Activated naive CD8-positive, alpha-beta T cell treated with anti-CD3 and anti-CD28 coated beads, Interleukin-2, amount 50 U/mL, for 16 hours (primary cell): ENCODE results near the gene SLIT1.

ENCODE experiments used
- DNase-seq: peaks from one replicate; pipeline ENCODE4 v3.0.0-alpha.2; 2020; ENCODE audit warnings: low read depth, low spot score

SLIT1 gene

DNA sequence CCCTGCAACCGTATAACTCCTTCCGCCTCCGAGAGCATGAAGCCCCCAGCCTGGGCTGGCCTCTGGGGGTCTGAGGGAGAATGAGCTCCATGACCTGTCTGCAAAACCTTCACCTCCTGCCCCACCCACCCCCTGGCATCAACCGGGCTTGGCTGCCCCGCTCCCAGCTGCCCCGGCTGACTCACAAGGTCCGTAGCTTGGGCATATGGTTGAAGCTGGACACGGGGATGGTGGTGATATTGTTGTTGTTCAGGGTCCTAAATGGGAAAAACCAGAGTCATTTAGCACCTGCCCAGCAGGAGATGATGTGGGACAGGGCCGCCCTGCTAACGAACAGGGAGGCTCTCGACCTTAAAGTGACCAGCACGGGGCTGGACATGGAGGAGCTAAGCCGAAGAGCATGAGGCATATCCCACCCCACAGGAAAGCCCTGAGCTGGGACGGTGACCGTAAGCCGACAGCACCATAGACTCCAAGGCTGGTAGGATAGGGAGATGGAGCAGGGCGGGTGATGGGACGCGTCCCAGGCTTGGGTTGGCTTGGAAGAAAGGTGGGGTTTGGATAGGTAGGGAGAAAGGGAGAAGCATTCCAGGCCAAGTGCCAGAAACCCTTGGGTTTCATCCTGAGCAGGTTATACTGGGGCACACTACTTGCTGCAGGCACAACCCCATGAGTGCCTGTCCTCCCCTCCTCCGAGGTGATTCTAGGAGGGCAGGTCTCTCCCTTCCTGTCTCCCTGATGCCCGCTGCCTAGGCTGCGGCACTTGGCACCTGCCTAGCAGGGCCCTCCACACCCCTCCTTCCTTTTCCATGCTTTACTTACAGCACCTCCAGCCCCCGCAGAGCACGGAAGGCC, 121.5 kb downstream of the SLIT1 start:
- DNase-seq: no peak

DNA sequence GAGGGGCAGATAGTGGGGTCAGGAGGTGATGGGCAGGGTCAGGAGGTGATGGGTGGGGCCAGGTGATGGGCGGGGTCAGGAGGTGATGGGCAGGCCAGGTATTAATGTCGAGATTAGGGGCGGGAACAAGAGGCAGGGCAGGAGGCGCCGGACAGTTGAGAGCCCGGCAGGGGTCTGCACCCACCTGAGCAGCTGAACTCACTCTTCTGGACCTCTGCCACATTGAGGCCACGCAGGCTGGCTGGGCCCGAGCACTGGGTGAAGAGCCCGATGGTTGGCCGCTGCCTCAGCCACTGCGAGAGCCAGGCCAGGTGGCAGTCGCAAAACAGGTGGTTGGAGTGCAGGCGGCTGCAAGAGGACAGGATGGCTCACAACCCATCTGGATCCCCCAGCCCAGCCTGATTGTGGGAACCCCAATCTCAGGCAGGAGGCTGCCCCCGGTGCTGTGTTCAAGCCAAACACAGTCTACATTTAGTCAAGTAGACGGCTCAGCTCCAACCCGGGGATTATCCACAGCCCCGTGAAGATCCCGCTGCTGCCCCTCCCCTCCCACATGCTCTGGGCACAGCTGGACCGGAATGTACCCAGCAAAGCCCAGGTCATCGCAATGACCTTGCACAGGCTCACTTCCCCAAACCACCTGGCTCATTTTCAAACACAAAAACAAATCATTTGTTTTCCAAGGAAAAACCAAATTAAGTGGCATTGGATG, 122.3 kb downstream of the SLIT1 start:
- no peak for DNase-seq

DNA sequence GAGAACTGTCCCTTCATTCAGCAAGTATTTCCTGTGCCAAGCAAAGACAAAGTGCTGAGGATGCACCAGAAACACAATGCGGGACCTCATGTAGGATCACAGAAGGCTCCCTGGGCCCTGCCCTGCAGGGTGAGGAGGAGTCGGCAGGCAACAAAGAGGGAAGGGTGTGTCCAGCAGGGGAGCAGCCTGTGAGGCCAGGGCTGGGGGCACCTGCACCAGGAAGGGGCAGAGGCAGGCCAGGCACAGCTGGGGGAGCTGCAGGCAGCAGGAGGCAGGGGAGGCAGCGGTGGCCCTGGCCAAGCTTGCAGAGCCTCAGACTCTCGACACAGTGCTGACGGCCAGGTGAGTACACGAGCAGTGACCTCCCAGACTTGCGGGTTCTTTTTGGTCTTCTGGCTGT, 123.3 kb downstream of the SLIT1 start:
- DNase-seq: no peak

DNA sequence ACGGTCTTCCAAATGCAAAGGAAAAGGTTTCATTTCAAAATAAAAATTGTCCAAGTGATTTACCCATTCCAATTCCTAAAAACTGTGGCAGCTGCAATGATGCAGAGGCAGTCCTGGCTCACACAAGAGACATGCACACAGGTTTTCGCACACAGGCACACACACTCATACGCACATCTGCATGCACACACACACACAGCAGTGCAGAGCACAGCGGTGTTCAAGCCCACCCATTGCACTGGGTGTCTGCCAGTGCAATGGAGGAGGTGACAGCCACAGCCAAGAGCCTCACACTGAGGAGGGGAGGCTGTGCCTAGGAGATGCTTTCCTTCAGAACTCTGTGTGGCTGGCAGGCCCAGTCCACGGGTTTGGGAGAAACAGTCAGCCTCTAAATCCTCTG, 123.7 kb downstream of the SLIT1 start:
- DNase-seq: no peak

DNA sequence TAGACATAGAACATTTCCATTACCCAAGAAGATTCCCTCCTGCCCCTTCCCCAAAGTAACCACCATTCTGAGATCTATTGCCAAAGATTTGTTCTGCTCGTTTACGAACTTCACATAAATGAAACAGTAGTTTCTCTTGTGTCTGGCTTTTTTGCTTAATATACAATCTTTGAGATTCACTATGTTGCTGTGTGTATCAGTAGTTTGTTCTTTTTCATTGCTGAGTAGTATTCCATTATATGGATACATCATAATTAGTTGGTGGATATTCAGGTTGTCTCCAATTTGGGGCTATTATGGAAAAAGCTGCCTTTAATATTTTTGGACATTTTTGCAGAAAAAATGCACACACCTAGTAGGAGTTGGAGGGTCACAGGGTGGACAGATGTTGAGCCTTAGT, 124.3 kb downstream of the SLIT1 start:
- no peak for DNase-seq

DNA sequence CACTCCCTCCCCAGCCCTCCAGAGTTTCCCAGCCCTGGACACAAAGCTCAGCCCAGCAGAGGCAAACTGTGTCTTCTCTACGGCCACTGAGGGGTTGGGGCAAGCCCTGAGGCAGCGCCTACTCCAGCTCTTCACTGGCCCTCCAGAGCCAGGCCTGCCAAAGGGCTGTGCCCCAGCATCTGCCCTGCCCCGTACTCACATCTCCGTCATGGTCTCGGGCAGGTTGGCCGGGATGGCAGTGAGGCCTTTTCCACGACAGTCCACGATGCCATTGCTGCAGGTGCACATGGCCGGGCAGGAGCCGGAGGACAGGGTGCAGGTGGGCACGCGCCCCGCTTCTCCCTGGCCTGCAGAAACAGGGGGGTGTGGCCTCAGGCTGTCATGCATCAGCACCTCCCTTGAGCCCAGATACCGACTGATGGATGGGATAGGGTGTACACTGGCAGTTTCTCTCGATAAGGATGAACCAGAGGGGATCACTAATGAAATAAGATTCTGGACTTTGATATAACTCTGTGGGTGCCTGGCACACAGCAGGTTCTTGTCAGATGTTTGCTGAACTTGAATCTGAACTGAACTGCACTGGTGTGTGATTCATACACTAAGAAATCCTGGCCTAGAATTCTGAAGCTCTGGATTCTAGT, 125.2 kb downstream of the SLIT1 start:
- DNase-seq: no peak

DNA sequence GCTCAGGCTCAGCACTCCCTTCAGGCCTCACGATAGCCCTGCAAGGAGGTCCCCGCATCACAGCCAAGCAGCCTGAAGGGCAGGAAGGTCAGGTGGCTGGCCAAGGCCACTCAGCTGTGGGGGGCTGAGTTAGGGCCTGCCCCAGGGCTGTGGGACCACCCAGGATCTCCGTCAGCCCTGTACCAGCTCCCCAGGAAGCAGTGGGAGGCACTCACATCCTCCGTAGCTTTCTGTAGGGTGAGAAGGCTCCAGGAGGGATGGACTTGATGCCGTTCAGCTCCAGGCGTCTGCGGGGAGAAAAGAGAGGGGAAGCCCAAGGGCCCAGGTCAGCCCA, 125.9 kb downstream of the SLIT1 start:
- DNase-seq: no peak

DNA sequence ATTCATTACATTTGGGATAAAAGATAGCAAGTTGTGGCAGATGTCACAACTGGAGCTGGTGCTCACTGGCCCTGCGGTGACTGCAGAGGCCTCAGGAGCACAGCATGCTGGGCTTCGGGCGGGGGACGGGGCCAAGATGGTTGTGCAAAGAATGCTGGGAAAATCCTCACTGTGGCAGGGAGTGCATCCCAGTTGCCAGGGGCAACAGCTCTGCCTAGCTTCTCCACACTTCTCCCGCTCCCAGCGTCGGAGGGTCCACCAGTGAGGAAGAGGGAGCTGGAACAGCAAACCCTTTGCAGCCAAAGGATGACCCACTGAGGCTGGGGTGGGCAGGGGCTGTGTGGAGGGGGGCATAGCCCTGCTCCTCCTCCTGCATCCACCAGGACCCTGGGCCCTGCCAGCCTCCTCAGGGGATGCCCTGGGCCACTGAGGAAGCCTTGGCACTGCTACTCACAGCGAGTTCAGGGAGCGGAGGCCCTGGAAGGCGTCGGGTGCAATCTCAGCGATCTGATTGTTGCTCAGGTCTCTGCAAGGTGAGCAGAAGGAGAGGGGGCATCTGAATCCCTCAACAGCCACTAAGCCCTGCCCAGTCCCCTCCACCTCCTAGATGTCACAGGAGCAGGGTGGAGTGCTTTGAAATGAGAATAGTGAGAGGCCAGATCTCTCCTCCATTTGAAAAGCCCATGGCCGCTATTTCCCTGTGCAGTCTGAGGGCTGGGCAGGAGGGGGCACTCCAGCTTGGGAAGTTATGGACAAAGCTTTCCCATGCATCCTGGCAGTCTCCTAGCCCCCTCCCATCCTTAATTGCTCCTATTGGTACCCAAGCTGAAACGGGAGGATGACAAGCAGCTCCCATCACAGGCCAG, 126.5 kb downstream of the SLIT1 start:
- DNase-seq: no peak

DNA sequence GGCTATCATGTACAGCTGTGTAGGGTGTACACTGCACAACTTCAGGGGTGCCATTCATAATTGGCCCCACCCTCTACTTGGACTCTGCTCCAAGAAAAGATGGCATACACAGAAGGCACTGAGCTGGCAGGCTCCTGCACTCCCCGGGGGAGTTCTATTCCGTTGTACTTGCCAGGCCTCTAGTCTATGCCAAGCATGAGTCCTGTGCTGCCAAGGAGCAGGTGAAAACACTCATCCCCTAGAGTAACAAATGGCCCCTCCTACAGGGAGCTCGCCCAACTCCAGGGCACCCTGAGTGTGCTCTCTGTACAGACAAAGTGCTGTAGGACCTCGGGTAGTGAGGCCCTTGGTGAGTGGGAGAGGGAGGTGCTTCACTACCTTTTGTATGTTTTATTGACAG, 127.2 kb downstream of the SLIT1 start:
- DNase-seq: no peak

DNA sequence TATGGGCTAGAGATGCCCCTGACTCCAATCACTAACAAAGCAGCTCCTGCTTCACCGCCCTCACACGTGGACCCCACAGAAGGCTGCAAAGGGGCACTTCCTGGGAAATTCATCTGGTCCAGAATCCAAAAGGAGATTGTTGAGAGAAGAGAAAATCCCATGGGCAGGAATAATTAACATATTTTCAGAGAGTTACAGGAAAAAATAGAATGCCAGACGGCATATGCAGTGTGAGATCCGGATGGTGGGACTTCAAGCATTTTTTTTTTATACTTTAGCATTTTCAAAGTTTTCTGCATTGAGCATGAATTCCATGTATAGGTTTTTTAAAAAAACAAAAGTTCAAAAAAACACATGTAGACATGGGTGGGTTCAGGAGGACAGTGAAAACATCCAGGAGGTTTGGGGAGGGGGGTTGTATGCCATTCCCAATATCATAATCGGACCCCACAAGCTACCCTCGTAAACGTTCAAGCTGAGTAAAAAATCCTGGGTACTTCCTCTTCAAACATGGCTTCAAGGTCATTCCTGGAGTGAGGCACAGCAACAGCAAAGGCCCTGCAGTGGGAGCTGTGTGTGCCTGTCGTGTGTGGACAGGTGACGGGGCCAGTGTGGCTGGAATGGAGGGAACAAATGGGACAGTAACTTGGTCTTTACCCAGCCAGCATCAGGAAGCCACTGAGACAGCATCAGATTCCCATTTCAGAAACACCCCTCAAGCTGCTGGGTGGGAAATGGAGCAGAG, 128.1 kb downstream of the SLIT1 start:
- no peak for DNase-seq

DNA sequence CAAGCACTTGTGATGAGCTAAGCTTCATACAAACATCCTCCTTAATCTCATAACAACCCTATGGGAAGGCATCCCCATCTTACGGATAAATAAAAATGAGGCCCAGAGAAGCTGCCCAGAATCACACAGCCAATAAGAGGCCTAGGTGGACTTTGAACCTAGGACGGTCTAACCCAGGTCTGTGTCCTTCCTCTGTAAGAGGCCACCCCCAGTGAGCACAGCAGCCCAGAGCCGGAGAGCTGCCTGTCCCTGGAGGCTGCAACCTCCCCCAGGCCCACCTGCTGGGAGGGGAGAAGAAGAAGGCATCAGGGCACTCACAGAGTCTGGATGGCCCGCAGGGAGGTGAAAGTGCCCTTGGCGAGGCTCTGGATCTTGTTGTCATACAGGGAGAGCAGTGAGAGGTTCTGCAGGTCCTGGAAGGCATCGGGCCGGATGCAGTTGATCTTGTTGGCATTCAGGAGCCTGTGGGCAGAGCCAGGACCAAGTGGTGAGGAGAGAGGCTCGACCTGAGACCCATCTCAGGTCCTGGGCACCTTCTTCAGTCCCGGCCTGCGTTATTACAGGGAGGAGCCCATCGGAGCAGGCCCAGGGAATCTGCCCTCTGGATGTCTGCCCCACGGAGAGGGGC, 129.6 kb downstream of the SLIT1 start:
- no peak for DNase-seq

DNA sequence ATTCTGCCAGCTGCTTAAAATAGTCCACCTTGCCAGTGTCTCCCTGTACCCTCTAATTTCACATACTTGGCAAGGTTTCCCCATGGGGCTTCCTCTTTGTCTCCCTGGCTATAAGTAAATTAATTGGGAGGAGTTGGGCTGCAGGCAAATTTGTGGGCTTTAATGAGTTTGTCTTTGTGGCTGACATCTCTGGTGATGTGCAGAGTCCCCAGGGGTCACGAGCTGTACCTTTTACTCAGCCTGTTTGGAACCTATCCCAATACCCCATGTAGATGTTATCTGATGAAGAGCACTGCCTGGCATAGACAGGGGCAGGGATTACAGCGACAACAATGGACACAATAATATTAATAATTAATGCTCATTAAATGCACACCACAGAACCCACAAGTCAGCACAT, 132.5 kb downstream of the SLIT1 start:
- no peak for DNase-seq

DNA sequence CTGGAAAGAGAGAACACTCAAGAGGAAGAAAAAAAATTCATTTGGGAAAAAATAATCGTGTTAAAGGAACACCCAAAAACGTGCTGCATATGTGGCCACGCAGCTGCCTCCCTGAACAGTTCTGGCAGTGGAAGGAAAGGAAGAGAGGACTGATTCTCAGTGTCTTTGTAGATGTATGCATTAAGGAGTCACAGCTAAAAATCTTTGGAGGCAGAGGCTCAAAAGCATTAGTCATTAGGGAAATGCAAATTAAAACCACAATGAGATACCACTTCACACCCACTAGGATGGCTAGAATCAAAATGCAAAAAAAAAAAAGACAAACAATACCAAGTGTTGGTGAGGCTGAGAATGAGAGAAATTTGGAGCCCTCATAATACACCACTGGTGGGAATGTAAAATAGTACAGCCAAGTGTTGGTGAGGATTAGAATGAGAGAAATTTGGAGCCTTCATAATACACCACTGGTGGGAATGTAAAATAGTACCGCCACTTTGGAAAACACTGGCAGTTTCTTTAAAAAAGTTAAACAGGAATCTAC, 134.7 kb downstream of the SLIT1 start:
- no peak for DNase-seq

DNA sequence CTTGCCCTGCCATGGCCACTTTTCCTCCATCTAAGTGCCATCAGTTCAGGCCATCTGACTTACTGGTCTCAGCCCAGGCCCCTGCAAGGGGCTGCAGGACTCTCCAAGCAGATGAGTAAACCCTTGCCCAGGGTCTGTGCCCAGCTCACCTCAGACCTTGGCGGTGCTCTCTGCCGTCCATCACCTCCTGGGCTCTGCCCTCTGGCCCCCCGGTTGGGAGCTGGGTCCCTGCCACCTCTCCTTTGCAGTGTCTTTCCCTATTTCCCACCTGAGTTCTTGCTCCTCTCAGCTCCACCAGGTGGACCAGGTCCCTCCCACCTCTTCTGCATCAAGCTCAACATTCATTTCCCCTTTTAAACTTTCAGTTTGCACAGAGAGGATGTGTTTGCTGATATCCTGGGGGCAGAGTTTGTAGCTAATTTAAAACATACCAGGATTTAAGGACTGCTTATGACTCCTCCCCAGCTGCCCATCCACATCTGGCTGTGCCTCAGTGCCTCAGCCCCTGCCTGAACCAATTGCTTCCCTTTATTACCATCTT, 135.5 kb downstream of the SLIT1 start:
- DNase-seq: no peak

DNA sequence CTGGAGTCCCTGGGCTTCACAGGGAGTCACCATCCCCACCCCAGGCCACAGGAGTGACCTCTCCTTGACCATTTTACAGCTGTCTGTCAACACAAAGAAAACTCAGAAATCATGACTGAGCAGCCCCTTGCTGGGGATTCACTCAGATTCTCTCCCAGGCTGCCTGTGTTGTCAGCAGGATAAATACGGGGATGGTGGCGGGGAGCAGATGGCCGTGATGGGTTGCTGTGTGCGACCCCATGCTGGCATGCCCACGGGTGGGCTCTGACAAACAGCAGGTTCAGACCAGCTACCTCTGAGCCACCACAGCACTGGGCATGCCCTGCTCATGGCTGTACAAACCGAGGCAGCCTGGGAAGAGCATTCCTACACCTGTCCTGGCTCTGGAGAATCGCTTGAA, 136.1 kb downstream of the SLIT1 start:
- DNase-seq: no peak

DNA sequence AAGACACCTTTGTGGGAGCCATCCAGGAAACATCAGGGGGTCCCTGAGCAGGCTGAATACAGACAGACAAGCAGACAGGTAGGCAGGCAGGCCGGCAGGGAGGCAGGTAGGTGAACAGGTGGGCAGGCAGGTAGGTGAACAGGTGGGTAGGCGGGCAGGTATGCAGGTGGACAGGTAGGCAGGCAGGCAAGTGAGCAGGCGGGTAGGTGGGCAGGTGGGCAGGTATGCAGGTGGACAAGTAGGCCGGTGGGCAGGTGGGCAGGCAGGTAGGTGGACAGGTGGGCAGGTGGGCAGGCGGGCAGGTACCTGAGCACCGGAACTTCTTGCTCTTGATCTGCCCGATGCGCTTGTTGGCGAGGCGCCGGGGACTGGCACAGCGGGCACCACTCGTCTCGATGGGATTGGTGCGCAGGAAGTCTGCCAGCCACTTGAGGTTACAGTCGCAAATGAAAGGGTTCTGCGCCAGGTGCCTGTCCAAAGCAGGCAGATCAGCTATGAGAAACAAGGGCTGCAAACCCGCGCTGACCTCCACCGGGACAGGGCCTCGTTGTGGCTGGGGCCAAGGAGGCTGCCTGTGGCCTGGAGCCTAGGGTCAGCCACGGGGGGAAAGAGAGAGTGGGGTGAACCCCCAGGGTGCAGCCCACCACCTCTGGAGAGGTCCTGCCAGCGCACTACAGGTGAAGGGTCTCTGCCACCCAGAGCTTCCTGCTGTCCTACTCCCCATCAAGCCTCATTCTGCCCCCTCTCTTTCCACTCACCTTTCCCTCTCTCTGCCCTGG, 136.9 kb downstream of the SLIT1 start:
- DNase-seq: no peak

DNA sequence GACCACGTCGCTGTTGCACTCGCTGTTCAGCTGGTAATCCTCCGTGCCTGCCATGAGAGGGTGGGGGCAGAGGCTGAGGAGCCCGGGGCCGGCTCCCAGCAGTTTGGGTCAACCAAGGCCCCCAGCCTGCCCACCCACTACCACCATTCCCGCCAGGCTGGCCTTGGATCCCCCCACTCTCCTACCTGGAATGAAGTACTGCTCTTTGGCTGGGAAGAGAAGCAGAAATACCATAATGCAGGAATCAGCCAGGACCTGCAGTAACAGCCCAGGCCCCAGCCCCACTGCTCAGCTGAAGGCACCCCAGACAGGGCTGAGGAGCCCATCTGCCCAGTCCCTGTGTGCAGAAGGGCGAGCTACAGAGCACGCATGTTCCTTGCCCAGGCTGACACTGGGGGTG, 138.0 kb downstream of the SLIT1 start:
- DNase-seq: no peak

DNA sequence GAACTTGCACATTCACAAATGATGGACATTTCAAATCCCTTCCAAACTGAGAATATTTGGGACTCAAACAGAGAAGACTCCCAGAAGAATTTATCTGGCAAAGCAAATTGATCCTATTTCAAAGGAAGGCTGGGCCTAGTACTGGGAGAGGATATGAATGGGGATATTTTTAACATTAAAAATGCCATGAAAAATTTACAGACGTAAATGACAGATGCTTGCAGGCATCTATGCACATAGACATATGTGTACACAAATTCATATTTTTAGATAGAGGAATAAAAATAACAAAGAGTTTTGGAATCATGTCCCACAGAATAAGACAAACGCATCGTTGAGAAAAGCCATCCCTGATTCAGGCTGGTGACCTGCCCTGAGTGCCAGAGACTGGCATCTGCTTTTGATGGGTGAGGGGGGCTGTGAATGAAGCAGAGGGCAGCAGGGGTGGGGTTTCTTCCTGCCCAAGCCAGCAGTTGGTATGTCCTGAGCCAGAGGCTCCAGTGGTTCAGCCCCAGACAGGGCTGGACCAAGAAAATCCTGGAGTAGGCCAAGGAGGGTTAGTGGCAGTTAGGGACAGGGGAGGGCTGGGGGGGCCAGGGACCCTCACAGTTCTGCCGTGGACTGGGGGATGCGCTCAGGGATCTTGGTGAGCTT, 138.5 kb downstream of the SLIT1 start:
- no peak for DNase-seq
